BLaER1 (cell line): ENCODE data around the gene CFAP99.

Experiments
- H3K27ac ChIP-seq: shearing (Covaris generic); formaldehyde crosslinking; 2 replicates; pipeline ENCODE4 v1.8.1; 2022
- H3K27me3 ChIP-seq: shearing (Covaris generic); formaldehyde crosslinking; 2 replicates; pipeline ENCODE4 v1.8.1; 2022
- H3K36me3 ChIP-seq: shearing (Covaris generic); formaldehyde crosslinking; 2 replicates; pipeline ENCODE4 v1.8.1; 2022
- H3K4me1 ChIP-seq: shearing (Covaris generic); formaldehyde crosslinking; 2 replicates; pipeline ENCODE4 v1.8.1; 2022
- H3K4me2 ChIP-seq: shearing (Covaris generic); formaldehyde crosslinking; 2 replicates; pipeline ENCODE4 v1.8.1; 2022
- H3K4me3 ChIP-seq: shearing (Covaris generic); formaldehyde crosslinking; 2 replicates; pipeline ENCODE4 v1.8.1; 2022
- H3K9ac ChIP-seq: shearing (Covaris generic); formaldehyde crosslinking; 2 replicates; pipeline ENCODE4 v1.8.1; 2022
- H3K9me3 ChIP-seq: shearing (Covaris generic); formaldehyde crosslinking; 2 replicates; pipeline ENCODE4 v1.8.1; 2022
- H4K20me1 ChIP-seq: shearing (Covaris generic); formaldehyde crosslinking; 2 replicates; pipeline ENCODE4 v1.8.1; 2022
- Cebpa-rat ChIP-seq: shearing (Covaris generic); IDR thresholded peaks from 2 replicates; pipeline ENCODE4 v1.8.1; 2022

The CFAP99 gene

GRCh38 chr4:2411786-2412510, 6.8 kb upstream of the CFAP99 start:
- peaks cover 42% of the 10 kb centered on the region for H3K4me1 ChIP-seq
- H3K9ac ChIP-seq, result no peak overlapping the region
- H3K4me3 ChIP-seq, result no peak overlapping the region
- no peaks in the 10 kb centered on the region for H3K9me3 ChIP-seq
- no peak for TF ChIP-seq Cebpa-rat
- no peak overlapping the region for H3K27ac ChIP-seq
- H3K36me3 ChIP-seq, result no peaks in the 10 kb centered on the region
- H4K20me1 ChIP-seq, result peaks cover 53% of the 10 kb centered on the region
- H3K27me3 ChIP-seq, result peaks cover 56% of the 10 kb centered on the region
- H3K4me2 ChIP-seq, result peak overlapping the region; percentile 94

- Histone ChIP-seq H3K9me3 (no peaks in the 10 kb centered on the region), H3K9ac (no peak overlapping the region), H4K20me1 (peaks cover 58% of the 10 kb centered on the region), H3K4me2 (peak overlapping the region; percentile 94), H3K27me3 (peaks cover 58% of the 10 kb centered on the region), H3K36me3 (no peaks in the 10 kb centered on the region), H3K4me1 (peaks cover 46% of the 10 kb centered on the region), H3K27ac (no peak overlapping the region), H3K4me3 (peak overlapping the region; percentile 42; the same call in 1 of the 2 replicates)
- no peak for TF ChIP-seq Cebpa-rat
These were observed 6.2 kb upstream of the CFAP99 start for GRCh38 chr4:2412534-2412884.

GRCh38 chr4:2412885-2413716, 5.7 kb upstream of the CFAP99 start:
- peaks cover 58% of the 10 kb centered on the region for H3K27me3 ChIP-seq
- H3K4me2 ChIP-seq, result peak overlapping the region; percentile 94
- no peak for TF ChIP-seq Cebpa-rat
- peaks cover 51% of the 10 kb centered on the region for H3K4me1 ChIP-seq
- no peaks in the 10 kb centered on the region for H3K9me3 ChIP-seq
- H4K20me1 ChIP-seq, result peaks cover 64% of the 10 kb centered on the region
- H3K9ac ChIP-seq, result 0 out of 2 replicates have a peak overlapping the region, but pooled peaks have one; percentile 12
- no peak overlapping the region; the same call in 1 of the 2 replicates for H3K27ac ChIP-seq
- no peaks in the 10 kb centered on the region for H3K36me3 ChIP-seq
- H3K4me3 ChIP-seq, result peak overlapping the region; percentile 42

GRCh38 chr4:2413821-2414610, 4.7 kb upstream of the CFAP99 start:
- TF ChIP-seq Cebpa-rat, result no peak
- H4K20me1 ChIP-seq, result peaks cover 67% of the 10 kb centered on the region
- no peaks in the 10 kb centered on the region for H3K9me3 ChIP-seq
- 0 out of 2 replicates have a peak overlapping the region, but pooled peaks have one; percentile 12 for H3K9ac ChIP-seq
- H3K4me2 ChIP-seq, result peak overlapping the region; percentile 94
- peaks cover 55% of the 10 kb centered on the region for H3K4me1 ChIP-seq
- peak overlapping the region; percentile 42 for H3K4me3 ChIP-seq
- H3K36me3 ChIP-seq, result no peaks in the 10 kb centered on the region
- no peak overlapping the region; the same call in 1 of the 2 replicates for H3K27ac ChIP-seq
- peaks cover 66% of the 10 kb centered on the region for H3K27me3 ChIP-seq

- Histone ChIP-seq H3K9me3 (no peaks in the 10 kb centered on the region), H3K4me2 (no peak overlapping the region), H3K4me1 (peaks cover 64% of the 10 kb centered on the region), H3K9ac (no peak overlapping the region), H3K4me3 (no peak overlapping the region), H4K20me1 (peaks cover 69% of the 10 kb centered on the region), H3K27me3 (peaks cover 78% of the 10 kb centered on the region), H3K27ac (no peak overlapping the region), H3K36me3 (no peaks in the 10 kb centered on the region)
- no peak for TF ChIP-seq Cebpa-rat
These were observed 3.5 kb upstream of the CFAP99 start for GRCh38 chr4:2415213-2415612.

GRCh38 chr4:2415881-2416563, 2.7 kb upstream of the CFAP99 start:
- no peak for TF ChIP-seq Cebpa-rat
- Histone ChIP-seq H3K4me2 (peak overlapping the region; percentile 81), H3K36me3 (no peaks in the 10 kb centered on the region), H3K27ac (no peak overlapping the region), H3K4me3 (peak overlapping the region; percentile 55; the same call in 1 of the 2 replicates), H3K4me1 (peaks cover 64% of the 10 kb centered on the region), H3K9ac (no peak overlapping the region), H3K27me3 (peaks cover 84% of the 10 kb centered on the region), H3K9me3 (no peaks in the 10 kb centered on the region), H4K20me1 (peaks cover 72% of the 10 kb centered on the region)

- peak overlapping the region; percentile 81 for H3K4me2 ChIP-seq
- TF ChIP-seq Cebpa-rat, result no peak
- no peaks in the 10 kb centered on the region for H3K36me3 ChIP-seq
- peak overlapping the region; percentile 55 for H3K4me3 ChIP-seq
- peaks cover 69% of the 10 kb centered on the region for H3K4me1 ChIP-seq
- no peak overlapping the region for H3K27ac ChIP-seq
- peaks cover 83% of the 10 kb centered on the region for H3K27me3 ChIP-seq
- H3K9me3 ChIP-seq, result no peaks in the 10 kb centered on the region
- H4K20me1 ChIP-seq, result peaks cover 66% of the 10 kb centered on the region
- H3K9ac ChIP-seq, result no peak overlapping the region
These were observed 2.1 kb upstream of the CFAP99 start for GRCh38 chr4:2416564-2417225.

GRCh38 chr4:2417226-2417764, 1.5 kb upstream of the CFAP99 start:
- peaks cover 60% of the 10 kb centered on the region for H4K20me1 ChIP-seq
- peaks cover 82% of the 10 kb centered on the region for H3K27me3 ChIP-seq
- peak overlapping the region; percentile 81 for H3K4me2 ChIP-seq

More at GRCh38 chr4:2417226-2417764, 1.5 kb upstream of the CFAP99 start:
- H3K4me3 ChIP-seq, result peak overlapping the region; percentile 70; the same call in 1 of the 2 replicates
- no peaks in the 10 kb centered on the region for H3K9me3 ChIP-seq
- TF ChIP-seq Cebpa-rat, result no peak
- H3K4me1 ChIP-seq, result peaks cover 70% of the 10 kb centered on the region
- H3K36me3 ChIP-seq, result no peaks in the 10 kb centered on the region
- no peak overlapping the region for H3K9ac ChIP-seq
- no peak overlapping the region for H3K27ac ChIP-seq
